GM23248 (cell line): ENCODE data around the gene ZGPAT.

Experiments used
- EZH2 ChIP-seq: fragments of 200-600 bp; sonication (generic); IDR thresholded peaks from 2 replicates; pipeline ENCODE4 v1.6.1; 2018; ENCODE audit warnings: antibody characterized with exemption, mild to moderate bottlenecking; ENCODE audit not compliant: insufficient read depth, poor library complexity, severe bottlenecking
- EZH2phosphoT487 ChIP-seq: fragments of 200-600 bp; sonication (generic); IDR thresholded peaks from 2 replicates; pipeline ENCODE4 v1.6.1; 2018; ENCODE audit warnings: antibody characterized with exemption, moderate library complexity, mild to moderate bottlenecking, low read depth; ENCODE audit not compliant: insufficient read depth

DNA sequence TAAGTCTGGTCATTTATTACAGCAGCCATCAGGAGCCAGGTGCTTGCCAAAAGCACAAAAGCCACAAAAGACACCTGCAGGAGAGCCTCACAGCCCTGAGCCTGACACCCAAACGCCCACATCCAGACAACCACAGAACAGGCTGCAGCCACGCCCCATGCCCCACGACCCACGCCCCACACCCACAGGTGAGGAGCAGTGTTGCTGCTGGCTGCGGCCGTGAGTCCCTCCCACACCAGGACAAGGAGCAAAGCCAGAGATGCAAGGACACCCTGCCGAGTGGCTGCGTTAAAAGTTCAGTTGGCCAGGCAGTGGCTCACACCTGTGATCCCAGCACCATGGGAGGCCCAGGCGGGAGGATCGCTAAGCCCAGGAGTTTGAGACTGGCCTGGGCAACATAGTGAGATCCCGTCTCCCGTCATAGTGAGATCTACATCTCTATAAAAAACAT is 74.7 kb downstream of the ZGPAT start:
- TF ChIP-seq EZH2 (no peak), EZH2phosphoT487 (no peak)
